Esophagus squamous epithelium (tissue), 4 donors: ENCODE measurements around the gene USH1G.

Experiments
- POLR2A ChIP-seq, 4 donors: fragments of 450-650 bp; IDR thresholded peaks; one replicate each; pipeline ENCODE4 v1.6.1; 2017; ENCODE audit warnings: antibody characterized with exemption in 4 of 4, mild to moderate bottlenecking in 4 of 4, moderate library complexity in 3 of 4
- TF ChIP-seq, protein P1 (sequence below), 6 experiments: fragments of 450-650 bp in 4 of 6; fragments of 200-600 bp in 2 of 6; sonication (generic) in 2 of 6; IDR thresholded peaks; one replicate each; pipeline ENCODE4 v1.5.1; 2016 to 2019; ENCODE audit warnings: antibody characterized with exemption in 6 of 6, mild to moderate bottlenecking in 4 of 6, moderate library complexity in 4 of 6

DNA sequence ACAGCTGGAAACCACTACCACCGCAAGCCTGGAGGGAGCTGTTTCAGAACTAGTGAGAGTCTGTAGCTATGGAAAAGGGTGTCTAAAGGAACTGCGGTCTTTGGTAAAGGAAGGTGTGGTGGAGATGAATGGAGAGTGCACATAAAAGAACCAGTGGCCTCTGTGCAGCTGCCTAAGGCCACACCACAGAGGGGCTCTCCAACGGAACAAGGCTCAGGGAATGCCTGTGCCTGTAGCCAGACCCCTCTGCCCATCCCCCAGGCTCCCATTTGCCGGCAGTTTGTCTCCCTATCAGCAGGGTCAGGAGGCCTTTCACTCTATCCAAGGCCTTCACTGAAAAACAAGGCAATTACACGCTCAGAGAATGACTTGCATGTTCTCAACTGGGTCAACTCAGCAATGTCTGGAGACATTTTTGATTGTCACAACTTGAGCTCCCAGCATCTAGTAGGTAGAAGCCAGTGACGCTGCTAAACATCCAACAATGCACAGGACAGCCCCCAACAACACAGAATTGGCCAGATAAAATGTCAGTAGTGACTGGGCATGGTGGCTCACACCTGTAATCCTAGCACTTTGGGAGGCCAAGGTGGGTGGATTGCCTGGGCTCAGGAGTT lies 47.0 kb downstream of the USH1G start:
- TF ChIP-seq, protein P1, sequence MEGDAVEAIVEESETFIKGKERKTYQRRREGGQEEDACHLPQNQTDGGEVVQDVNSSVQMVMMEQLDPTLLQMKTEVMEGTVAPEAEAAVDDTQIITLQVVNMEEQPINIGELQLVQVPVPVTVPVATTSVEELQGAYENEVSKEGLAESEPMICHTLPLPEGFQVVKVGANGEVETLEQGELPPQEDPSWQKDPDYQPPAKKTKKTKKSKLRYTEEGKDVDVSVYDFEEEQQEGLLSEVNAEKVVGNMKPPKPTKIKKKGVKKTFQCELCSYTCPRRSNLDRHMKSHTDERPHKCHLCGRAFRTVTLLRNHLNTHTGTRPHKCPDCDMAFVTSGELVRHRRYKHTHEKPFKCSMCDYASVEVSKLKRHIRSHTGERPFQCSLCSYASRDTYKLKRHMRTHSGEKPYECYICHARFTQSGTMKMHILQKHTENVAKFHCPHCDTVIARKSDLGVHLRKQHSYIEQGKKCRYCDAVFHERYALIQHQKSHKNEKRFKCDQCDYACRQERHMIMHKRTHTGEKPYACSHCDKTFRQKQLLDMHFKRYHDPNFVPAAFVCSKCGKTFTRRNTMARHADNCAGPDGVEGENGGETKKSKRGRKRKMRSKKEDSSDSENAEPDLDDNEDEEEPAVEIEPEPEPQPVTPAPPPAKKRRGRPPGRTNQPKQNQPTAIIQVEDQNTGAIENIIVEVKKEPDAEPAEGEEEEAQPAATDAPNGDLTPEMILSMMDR (IDR thresholded peaks at IDR 0.05), result no peak
- no peak for TF ChIP-seq POLR2A (IDR thresholded peaks at IDR 0.05)
